Central memory CD8-positive, alpha-beta T cell (primary cell): ENCODE measurements around the gene STMND1.

Source experiments
- ATAC-seq: fragments of 150-1000 bp; cut with Tn5 transposase; replicated peaks from 2 replicates; pipeline ENCODE4 v1.10.0; 2022; ENCODE audit warnings: mild to moderate bottlenecking, moderate FRiP score, moderate number of reproducible peaks; ENCODE audit not compliant: poor library complexity, severe bottlenecking; ENCODE audit errors: extremely low read depth
- DNase-seq, 2 donors: peaks; one replicate each; pipeline ENCODE4 v3.0.0; 2021; ENCODE audit warnings: low spot score in 2 of 2
- H3K27ac Mint-ChIP-seq: one replicate; pipeline ENCODE4 v1.8.0; 2022; ENCODE audit warnings: low read depth, mild to moderate bottlenecking, moderate library complexity, mixed read lengths
- H3K27me3 Mint-ChIP-seq: one replicate; pipeline ENCODE4 v1.8.0; 2022; ENCODE audit warnings: mixed read lengths
- H3K36me3 Mint-ChIP-seq: one replicate; pipeline ENCODE4 v1.8.0; 2022; ENCODE audit warnings: mild to moderate bottlenecking, moderate library complexity, mixed read lengths; ENCODE audit not compliant: insufficient read depth
- H3K4me1 Mint-ChIP-seq: one replicate; pipeline ENCODE4 v1.8.0; 2022; ENCODE audit warnings: mixed read lengths
- H3K4me3 Mint-ChIP-seq: one replicate; pipeline ENCODE4 v1.8.0; 2022; ENCODE audit warnings: mild to moderate bottlenecking, moderate library complexity, mixed read lengths
- H3K9me3 Mint-ChIP-seq: one replicate; pipeline ENCODE4 v1.8.0; 2022; ENCODE audit warnings: mixed read lengths

Gene STMND1

DNA sequence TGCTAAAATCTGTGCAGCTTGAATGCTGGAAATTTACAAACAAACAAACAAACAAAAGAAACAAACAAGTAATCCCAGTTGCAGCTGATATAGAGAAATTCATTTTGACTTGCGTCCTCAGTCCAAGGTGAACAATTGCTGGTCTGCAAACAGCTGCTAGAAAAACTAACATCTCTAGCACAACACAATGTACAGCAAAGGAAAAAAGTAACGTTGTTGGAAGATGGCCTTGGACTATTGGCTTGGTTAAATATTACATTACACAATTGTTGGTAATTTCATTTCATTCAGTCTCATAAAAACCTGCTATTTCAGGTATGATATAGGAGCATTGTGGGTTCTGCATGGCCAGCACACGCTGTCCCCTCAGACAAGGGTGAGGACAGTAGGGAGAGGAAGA is 50.0 kb downstream of the STMND1 start:
- Mint-ChIP-seq H3K4me3 (no peak overlapping the region), H3K4me1 (no peaks in the 10 kb centered on the region), H3K36me3 (no peaks in the 10 kb centered on the region), H3K27me3 (peaks cover 24% of the 10 kb centered on the region), H3K9me3 (no peaks in the 10 kb centered on the region), H3K27ac (no peak overlapping the region)
- no peak for DNase-seq
- ATAC-seq = no peak

GRCh38 chr6:17152703-17153102 is 50.9 kb downstream of the STMND1 start:
- Mint-ChIP-seq H3K4me3 (no peak overlapping the region), H3K36me3 (no peaks in the 10 kb centered on the region), H3K27me3 (peaks cover 16% of the 10 kb centered on the region), H3K27ac (no peak overlapping the region), H3K9me3 (no peaks in the 10 kb centered on the region), H3K4me1 (no peaks in the 10 kb centered on the region)
- DNase-seq (no peak), ATAC-seq (no peak)

DNA sequence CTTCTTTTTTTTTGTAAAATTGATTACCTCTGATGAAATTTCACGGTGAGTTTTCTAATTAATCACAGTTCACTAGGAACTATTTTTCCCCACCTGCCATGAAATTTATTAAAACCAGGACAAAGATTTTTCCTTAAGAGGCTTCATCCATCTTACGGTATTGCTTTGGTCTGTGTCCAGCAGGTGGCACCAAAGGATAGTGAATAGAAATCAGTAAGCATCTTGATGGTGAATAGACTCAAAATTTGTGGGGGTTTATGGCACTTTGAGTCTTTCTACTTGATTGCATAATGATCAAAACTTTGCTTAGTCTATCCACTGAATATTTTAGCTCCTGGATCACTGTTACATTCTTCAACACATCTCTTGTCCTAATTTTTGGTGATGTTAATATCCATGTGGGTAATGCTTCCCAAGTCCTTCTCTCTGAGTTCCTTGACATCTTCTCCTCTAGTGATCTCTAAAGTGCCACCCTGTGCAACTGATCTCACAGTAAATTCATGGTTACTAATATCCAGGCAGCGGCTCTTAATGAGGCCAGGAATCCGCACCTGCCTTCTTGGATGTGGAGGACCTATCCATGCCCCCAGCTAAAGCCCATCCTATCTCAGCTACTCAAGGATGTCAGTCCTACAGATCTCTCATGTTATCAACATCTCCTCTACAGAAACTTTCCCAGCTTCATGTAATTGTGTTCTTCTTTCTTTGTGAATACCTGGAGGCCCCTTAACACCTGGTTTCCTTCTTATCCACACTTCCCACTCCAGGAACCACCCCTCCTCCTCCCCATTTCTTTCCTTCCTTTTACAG is 54.5 kb downstream of the STMND1 start:
- H3K9me3 Mint-ChIP-seq = no peaks in the 10 kb centered on the region
- H3K27me3 Mint-ChIP-seq = peaks cover 13% of the 10 kb centered on the region
- ATAC-seq (no peak), DNase-seq (peak; percentile 32 to 34)
- H3K36me3 Mint-ChIP-seq = no peaks in the 10 kb centered on the region
- no peak overlapping the region for H3K27ac Mint-ChIP-seq
- H3K4me3 Mint-ChIP-seq = no peak overlapping the region
- no peaks in the 10 kb centered on the region for H3K4me1 Mint-ChIP-seq

- H3K4me3 Mint-ChIP-seq = no peak overlapping the region
- DNase-seq = no peak
- H3K27me3 Mint-ChIP-seq = peaks cover 19% of the 10 kb centered on the region
- no peak overlapping the region for H3K27ac Mint-ChIP-seq
- ATAC-seq = no peak
- H3K36me3 Mint-ChIP-seq = peaks cover 1% of the 10 kb centered on the region
- H3K4me1 Mint-ChIP-seq = no peaks in the 10 kb centered on the region
- no peaks in the 10 kb centered on the region for H3K9me3 Mint-ChIP-seq
Observed at GRCh38 chr6:17156966-17157365, 55.1 kb downstream of the STMND1 start.

GRCh38 chr6:17157617-17158016 is 55.8 kb downstream of the STMND1 start:
- Mint-ChIP-seq H3K27ac (no peak overlapping the region), H3K4me3 (no peak overlapping the region), H3K27me3 (peaks cover 26% of the 10 kb centered on the region), H3K4me1 (no peaks in the 10 kb centered on the region), H3K36me3 (peaks cover 1% of the 10 kb centered on the region), H3K9me3 (no peaks in the 10 kb centered on the region)
- ATAC-seq = no peak
- no peak for DNase-seq

GRCh38 chr6:17159240-17159639 is 57.4 kb downstream of the STMND1 start:
- no peak for DNase-seq
- ATAC-seq = no peak

GRCh38 chr6:17161076-17161475 is 59.2 kb downstream of the STMND1 start:
- Mint-ChIP-seq H3K36me3 (peaks cover 1% of the 10 kb centered on the region), H3K27me3 (peaks cover 43% of the 10 kb centered on the region), H3K9me3 (no peaks in the 10 kb centered on the region), H3K4me1 (no peaks in the 10 kb centered on the region), H3K27ac (no peak overlapping the region), H3K4me3 (no peak overlapping the region)
- ATAC-seq (no peak), DNase-seq (no peak)

More at GRCh38 chr6:17159240-17159639, 57.4 kb downstream of the STMND1 start:
- Mint-ChIP-seq H3K36me3 (peaks cover 1% of the 10 kb centered on the region), H3K4me1 (no peaks in the 10 kb centered on the region), H3K9me3 (no peaks in the 10 kb centered on the region), H3K27ac (no peak overlapping the region), H3K4me3 (no peak overlapping the region), H3K27me3 (peaks cover 42% of the 10 kb centered on the region)

DNA sequence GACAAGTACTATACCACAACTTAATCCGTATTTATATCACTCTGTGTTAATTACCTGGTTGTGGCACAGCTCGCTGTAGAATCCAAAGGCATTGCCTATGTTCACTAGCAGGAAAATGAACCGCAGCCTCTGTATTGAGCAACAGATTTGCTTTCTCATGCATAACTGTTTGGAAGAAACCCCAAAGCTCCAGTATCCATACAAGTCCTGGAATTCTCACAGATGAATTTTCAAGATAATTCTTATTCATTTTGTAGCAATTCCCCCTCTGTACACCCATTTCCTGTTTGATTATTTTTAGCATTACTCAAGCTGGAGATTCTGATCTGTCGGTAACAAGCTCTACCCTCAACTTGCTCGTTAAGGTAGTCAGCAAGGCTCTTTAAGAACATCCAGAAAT is 63.5 kb downstream of the STMND1 start:
- DNase-seq (no peak), ATAC-seq (no peak)
- Mint-ChIP-seq H3K27me3 (peaks cover 39% of the 10 kb centered on the region), H3K4me1 (no peaks in the 10 kb centered on the region), H3K36me3 (peaks cover 1% of the 10 kb centered on the region), H3K9me3 (no peaks in the 10 kb centered on the region), H3K4me3 (no peak overlapping the region), H3K27ac (no peak overlapping the region)

- no peak overlapping the region for H3K27ac Mint-ChIP-seq
- no peaks in the 10 kb centered on the region for H3K9me3 Mint-ChIP-seq
- peaks cover 35% of the 10 kb centered on the region for H3K27me3 Mint-ChIP-seq
- ATAC-seq (no peak), DNase-seq (no peak)
- H3K36me3 Mint-ChIP-seq = no peaks in the 10 kb centered on the region
- no peak overlapping the region for H3K4me3 Mint-ChIP-seq
- no peaks in the 10 kb centered on the region for H3K4me1 Mint-ChIP-seq
Observed at GRCh38 chr6:17167327-17167979, 65.6 kb downstream of the STMND1 start.

DNA sequence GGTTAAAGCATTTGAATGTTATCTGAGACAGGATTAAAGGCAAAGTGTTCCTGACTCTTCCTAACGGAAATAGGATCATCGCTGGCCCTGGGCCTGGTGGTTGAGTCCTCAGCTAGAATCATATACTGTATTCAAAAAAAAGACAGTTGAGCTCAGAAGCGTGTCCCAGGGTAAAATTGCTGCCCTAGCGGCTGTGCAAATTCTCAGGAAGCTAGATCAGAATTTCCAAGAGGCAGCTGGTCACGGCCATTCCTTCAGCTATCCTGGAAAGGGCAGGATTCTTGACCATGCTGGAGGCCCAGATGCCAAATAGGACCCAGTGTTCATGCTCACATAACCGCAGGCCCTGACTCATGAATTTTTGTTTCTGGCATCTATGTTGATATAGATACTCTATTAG is 67.4 kb downstream of the STMND1 start:
- no peak overlapping the region for H3K4me3 Mint-ChIP-seq
- DNase-seq (no peak), ATAC-seq (no peak)
- H3K9me3 Mint-ChIP-seq = no peaks in the 10 kb centered on the region
- no peaks in the 10 kb centered on the region for H3K4me1 Mint-ChIP-seq
- H3K36me3 Mint-ChIP-seq = no peaks in the 10 kb centered on the region
- H3K27ac Mint-ChIP-seq = no peak overlapping the region
- peaks cover 34% of the 10 kb centered on the region for H3K27me3 Mint-ChIP-seq

DNA sequence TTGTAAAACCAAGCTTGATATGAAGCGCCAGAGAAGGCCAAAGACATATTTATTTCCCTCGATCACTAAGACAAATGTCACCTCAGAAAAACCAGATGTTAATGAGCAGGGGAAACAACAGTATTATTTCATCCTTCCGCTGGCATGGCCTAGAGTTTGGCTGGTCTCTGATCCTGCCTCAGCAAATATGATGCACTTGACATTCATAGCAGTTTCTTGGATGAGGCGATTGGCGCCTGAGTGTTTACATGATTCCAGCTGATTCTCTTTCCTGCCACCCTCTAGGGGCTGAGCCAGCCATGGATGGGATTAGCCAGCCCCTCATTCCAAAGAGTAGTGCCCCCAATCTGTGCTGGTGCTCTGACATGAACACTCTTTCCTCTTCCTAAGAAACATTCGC is 67.9 kb downstream of the STMND1 start:
- Mint-ChIP-seq H3K27me3 (peaks cover 34% of the 10 kb centered on the region), H3K27ac (no peak overlapping the region), H3K4me1 (no peaks in the 10 kb centered on the region), H3K36me3 (no peaks in the 10 kb centered on the region), H3K4me3 (no peak overlapping the region), H3K9me3 (no peaks in the 10 kb centered on the region)
- DNase-seq = no peak
- no peak for ATAC-seq

DNA sequence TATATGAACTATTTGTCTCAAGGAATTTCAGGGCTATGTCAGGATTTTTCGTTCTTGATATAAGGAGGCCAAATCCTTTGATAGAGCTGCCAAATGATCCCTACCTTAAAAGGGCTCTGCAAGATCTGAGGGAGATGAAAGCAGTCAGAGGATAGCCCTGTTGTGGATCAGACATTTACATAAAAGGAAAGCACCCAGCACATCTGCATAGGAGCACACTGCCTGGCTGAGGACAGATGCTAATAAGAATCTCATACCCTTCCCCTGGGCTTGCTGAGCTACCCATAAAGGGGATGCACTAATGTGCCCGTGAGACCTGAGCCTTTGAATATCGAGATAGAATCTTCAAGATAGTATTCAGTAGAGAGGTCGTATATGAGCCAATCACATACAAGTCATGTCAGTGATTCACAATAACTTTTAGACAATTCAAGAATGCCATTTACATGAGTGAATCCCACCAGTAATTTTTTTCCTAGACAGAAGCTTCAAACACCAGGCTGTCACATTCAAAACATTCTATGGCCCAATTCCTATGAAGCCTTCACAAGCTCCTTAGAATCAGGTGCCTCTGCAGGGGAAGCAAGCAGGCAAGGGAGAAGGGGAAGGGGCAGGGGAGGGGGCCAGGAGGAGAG is 71.1 kb downstream of the STMND1 start:
- Mint-ChIP-seq H3K9me3 (no peaks in the 10 kb centered on the region), H3K4me3 (no peak overlapping the region), H3K27me3 (peaks cover 52% of the 10 kb centered on the region), H3K36me3 (no peaks in the 10 kb centered on the region), H3K27ac (no peak overlapping the region), H3K4me1 (no peaks in the 10 kb centered on the region)
- no peak for ATAC-seq
- DNase-seq = no peak

GRCh38 chr6:17178326-17178725 is 76.5 kb downstream of the STMND1 start:
- no peaks in the 10 kb centered on the region for H3K36me3 Mint-ChIP-seq
- no peaks in the 10 kb centered on the region for H3K9me3 Mint-ChIP-seq
- DNase-seq (no peak), ATAC-seq (no peak)
- H3K4me1 Mint-ChIP-seq = no peaks in the 10 kb centered on the region
- H3K27me3 Mint-ChIP-seq = peaks cover 41% of the 10 kb centered on the region
- no peak overlapping the region for H3K27ac Mint-ChIP-seq
- H3K4me3 Mint-ChIP-seq = no peak overlapping the region
